HG03095 (cell line): ENCODE data around the gene SETMAR.
A peak's percentile ranks its signal among the peaks of the same experiment; 100 is the strongest.
"Not testable (repeated sequence)": the region's sequence is repeated elsewhere in the genome, so short reads cannot be mapped to it uniquely, and the experiment has no call there.

ENCODE experiments used
- ATAC-seq: cut with Tn5 transposase; IDR thresholded peaks from one replicate; pipeline ENCODE4 v1.9.1; 2021; ENCODE audit warnings: moderate library complexity; ENCODE audit not compliant: unreplicated experiment

Gene SETMAR

GRCh38 chr3:4313606-4314293 is 10.6 kb downstream of the SETMAR start:
- ATAC-seq, result no peak

- no peak for ATAC-seq
Observed at GRCh38 chr3:4314688-4315087, 11.5 kb downstream of the SETMAR start.

GRCh38 chr3:4320096-4320911 is 17.1 kb downstream of the SETMAR start:
- no peak for ATAC-seq

- no peak for ATAC-seq
Observed at GRCh38 chr3:4321732-4322131, 18.6 kb downstream of the SETMAR start.

- no peak for ATAC-seq
Observed at GRCh38 chr3:4322635-4323034, 19.5 kb downstream of the SETMAR start.

GRCh38 chr3:4323246-4324027 is 20.3 kb downstream of the SETMAR start:
- ATAC-seq, result no peak

- ATAC-seq, result no peak
Observed at GRCh38 chr3:4326868-4327267, 23.7 kb downstream of the SETMAR start.

- not testable (repeated sequence) for ATAC-seq
Observed at GRCh38 chr3:4329806-4330205, 26.6 kb downstream of the SETMAR start.

GRCh38 chr3:4332111-4332510 is 28.9 kb downstream of the SETMAR start:
- no peak for ATAC-seq

- no peak for ATAC-seq
Observed at GRCh38 chr3:4332574-4332973, 29.4 kb downstream of the SETMAR start.

GRCh38 chr3:4332991-4333390 is 29.8 kb downstream of the SETMAR start:
- ATAC-seq, result no peak

GRCh38 chr3:4334548-4334947 is 31.4 kb downstream of the SETMAR start:
- no peak for ATAC-seq

- no peak for ATAC-seq
Observed at GRCh38 chr3:4335840-4336562, 32.8 kb downstream of the SETMAR start.

- no peak for ATAC-seq
Observed at GRCh38 chr3:4336850-4337546, 33.8 kb downstream of the SETMAR start.

GRCh38 chr3:4338751-4339150 is 35.6 kb downstream of the SETMAR start:
- no peak for ATAC-seq

GRCh38 chr3:4340077-4340410 is 36.9 kb downstream of the SETMAR start:
- no peak for ATAC-seq

- no peak for ATAC-seq
Observed at GRCh38 chr3:4340411-4341335, 37.5 kb downstream of the SETMAR start.

GRCh38 chr3:4341336-4341675 is 38.1 kb downstream of the SETMAR start:
- no peak for ATAC-seq

- no peak for ATAC-seq
Observed at GRCh38 chr3:4343258-4343657, 40.1 kb downstream of the SETMAR start.

GRCh38 chr3:4350789-4351163 is 47.6 kb downstream of the SETMAR start:
- peak; percentile 86 for ATAC-seq
